ENCODE measurements around the gene ETS1.
A peak's percentile ranks its signal among the peaks of the same experiment; 100 is the strongest.

The ETS1 gene

GRCh38 chr11:128581561-128582272, 5.6 kb downstream of the ETS1 start:
- POLR2A ChIA-PET: no interaction called here
- no peaks in the 10 kb centered on the region for H3K9me3 ChIP-seq (ENCODE audit: control insufficient read depth, insufficient read depth, low read depth, low read length)
- H3K4me1 ChIP-seq (ENCODE audit: control insufficient read depth, insufficient read depth, low read length): peaks cover 10% of the 10 kb centered on the region
- no peak overlapping the region for H3K27ac ChIP-seq (ENCODE audit: extremely low read depth, low read depth, low read length)
- CTCF ChIA-PET: interaction anchor here (0.6 to 1.3 kb wide), 3 partner anchors 9 to 142 kb away, joined by 3 read pairs; no protein-coding TSS in a partner anchor
- no peaks in the 10 kb centered on the region for H3K36me3 ChIP-seq (ENCODE audit: control insufficient read depth in 2 of 2, insufficient read depth in 1 of 2, low read length in 2 of 2)
- H3K4me3 ChIP-seq (ENCODE audit: low read depth, low read length): no peak overlapping the region
- TF ChIP-seq ZBTB20 (tag by site-specific recombination; IDR thresholded peaks at IDR 0.05): no peak
- TF ChIP-seq ZNF660 (tag by site-specific recombination; IDR thresholded peaks at IDR 0.05): no peak
- TF ChIP-seq ZNF350 (tag by site-specific recombination; IDR thresholded peaks at IDR 0.05): no peak
- no peak for TF ChIP-seq ZSCAN23 (tag by site-specific recombination; IDR thresholded peaks at IDR 0.05)
- TF ChIP-seq KLF16 (tag by site-specific recombination; IDR thresholded peaks at IDR 0.05): no peak
- TF ChIP-seq ZNF510 (tag by site-specific recombination; IDR thresholded peaks at IDR 0.05; ENCODE audit: insufficient replicate concordance): no peak
- no peak for TF ChIP-seq ZNF449 (tag by site-specific recombination; IDR thresholded peaks at IDR 0.05)
- no peak for TF ChIP-seq ZSCAN30 (tag by site-specific recombination; IDR thresholded peaks at IDR 0.05)

DNA sequence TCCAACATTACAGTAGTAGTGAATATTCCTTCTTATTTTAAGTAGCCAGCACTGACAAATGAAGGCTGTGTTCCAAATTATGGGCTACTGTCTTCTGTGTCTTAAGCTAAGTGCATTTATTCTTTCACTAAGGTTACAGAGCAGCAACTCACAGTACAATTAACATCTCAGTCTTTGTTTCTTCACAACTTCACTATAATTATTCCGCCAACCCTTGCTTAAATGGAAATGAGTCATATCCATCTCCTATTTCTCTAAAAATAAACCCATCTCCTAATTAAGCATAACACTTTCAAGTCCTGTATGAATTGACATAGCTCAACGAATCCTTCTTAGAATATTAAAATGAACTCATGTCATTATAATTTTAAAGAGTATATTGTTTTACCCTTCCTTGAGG, 6.7 kb downstream of the ETS1 start:
- no peak overlapping the region for H3K4me3 ChIP-seq (ENCODE audit: low read depth, low read length)
- H3K4me1 ChIP-seq (ENCODE audit: control insufficient read depth, insufficient read depth, low read length): peaks cover 15% of the 10 kb centered on the region
- no peaks in the 10 kb centered on the region for H3K9me3 ChIP-seq (ENCODE audit: control insufficient read depth, insufficient read depth, low read depth, low read length)
- H3K27ac ChIP-seq (ENCODE audit: extremely low read depth, low read depth, low read length): no peak overlapping the region
- CTCF ChIA-PET: no interaction called here
- no peaks in the 10 kb centered on the region for H3K36me3 ChIP-seq (ENCODE audit: control insufficient read depth in 2 of 2, insufficient read depth in 1 of 2, low read length in 2 of 2)
- POLR2A ChIA-PET: no interaction called here
- TF ChIP-seq, protein P1, sequence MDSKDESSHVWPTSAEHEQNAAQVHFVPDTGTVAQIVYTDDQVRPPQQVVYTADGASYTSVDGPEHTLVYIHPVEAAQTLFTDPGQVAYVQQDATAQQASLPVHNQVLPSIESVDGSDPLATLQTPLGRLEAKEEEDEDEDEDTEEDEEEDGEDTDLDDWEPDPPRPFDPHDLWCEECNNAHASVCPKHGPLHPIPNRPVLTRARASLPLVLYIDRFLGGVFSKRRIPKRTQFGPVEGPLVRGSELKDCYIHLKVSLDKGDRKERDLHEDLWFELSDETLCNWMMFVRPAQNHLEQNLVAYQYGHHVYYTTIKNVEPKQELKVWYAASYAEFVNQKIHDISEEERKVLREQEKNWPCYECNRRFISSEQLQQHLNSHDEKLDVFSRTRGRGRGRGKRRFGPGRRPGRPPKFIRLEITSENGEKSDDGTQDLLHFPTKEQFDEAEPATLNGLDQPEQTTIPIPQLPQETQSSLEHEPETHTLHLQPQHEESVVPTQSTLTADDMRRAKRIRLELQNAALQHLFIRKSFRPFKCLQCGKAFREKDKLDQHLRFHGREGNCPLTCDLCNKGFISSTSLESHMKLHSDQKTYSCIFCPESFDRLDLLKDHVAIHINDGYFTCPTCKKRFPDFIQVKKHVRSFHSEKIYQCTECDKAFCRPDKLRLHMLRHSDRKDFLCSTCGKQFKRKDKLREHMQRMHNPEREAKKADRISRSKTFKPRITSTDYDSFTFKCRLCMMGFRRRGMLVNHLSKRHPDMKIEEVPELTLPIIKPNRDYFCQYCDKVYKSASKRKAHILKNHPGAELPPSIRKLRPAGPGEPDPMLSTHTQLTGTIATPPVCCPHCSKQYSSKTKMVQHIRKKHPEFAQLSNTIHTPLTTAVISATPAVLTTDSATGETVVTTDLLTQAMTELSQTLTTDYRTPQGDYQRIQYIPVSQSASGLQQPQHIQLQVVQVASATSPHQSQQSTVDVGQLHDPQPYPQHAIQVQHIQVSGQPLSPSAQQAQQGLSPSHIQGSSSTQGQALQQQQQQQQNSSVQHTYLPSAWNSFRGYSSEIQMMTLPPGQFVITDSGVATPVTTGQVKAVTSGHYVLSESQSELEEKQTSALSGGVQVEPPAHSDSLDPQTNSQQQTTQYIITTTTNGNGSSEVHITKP (tag by site-specific recombination; IDR thresholded peaks at IDR 0.05): no peak
- TF ChIP-seq WT1 (tag by site-specific recombination; IDR thresholded peaks at IDR 0.05) (0 out of 2 replicates have a peak, but pooled peaks have one; percentile 28), ZNF629 (tag by site-specific recombination; IDR thresholded peaks at IDR 0.05) (peak; percentile 40; the same call in 1 of the 2 replicates), SP7 (tag by site-specific recombination; IDR thresholded peaks at IDR 0.05) (peak; percentile 92)

- TF ChIP-seq ZNF48 (tag by site-specific recombination; IDR thresholded peaks at IDR 0.05) (no peak), SCRT2 (tag by site-specific recombination; IDR thresholded peaks at IDR 0.05) (peak; percentile 76)
- ChIA-PET POLR2A (interaction anchor here (0.7 kb wide), 1 partner anchor 721 kb away, joined by 4 read pairs; no protein-coding TSS in a partner anchor), CTCF (interaction anchor here (0.6 to 0.9 kb wide), 2 partner anchors 52 to 337 kb away, joined by 3 read pairs; no protein-coding TSS in a partner anchor)
- Histone ChIP-seq H3K4me3 (ENCODE audit: low read depth, low read length) (no peak overlapping the region), H3K27ac (ENCODE audit: extremely low read depth, low read depth, low read length) (no peak overlapping the region), H3K36me3 (ENCODE audit: control insufficient read depth in 2 of 2, insufficient read depth in 1 of 2, low read length in 2 of 2) (no peaks in the 10 kb centered on the region), H3K9me3 (ENCODE audit: control insufficient read depth, insufficient read depth, low read depth, low read length) (no peaks in the 10 kb centered on the region), H3K4me1 (ENCODE audit: control insufficient read depth, insufficient read depth, low read length) (peaks cover 15% of the 10 kb centered on the region)
Observed at GRCh38 chr11:128579798-128580504, 7.4 kb downstream of the ETS1 start.

Data from HEK293 (cell line).